Fibroblast of pulmonary artery (primary cell): ENCODE measurements around the gene SELENOW.
"Not testable (repeated sequence)": the region's sequence is repeated elsewhere in the genome, so short reads cannot be mapped to it uniquely, and the experiment has no call there.

Experiments
- DNase-seq: peaks from one replicate; pipeline ENCODE4 v3.0.0-alpha.2; 2010; ENCODE audit warnings: low read depth
- H3K4me3 ChIP-seq: replicated peaks from 2 replicates; pipeline ENCODE4 v1.5.1; 2011; ENCODE audit warnings: low read depth, mild to moderate bottlenecking, control low read depth, low read length, moderate library complexity
- CTCF ChIP-seq: IDR thresholded peaks from 2 replicates; pipeline ENCODE4 v1.5.1; 2011; ENCODE audit warnings: mild to moderate bottlenecking, control low read depth, low read length, inconsistent platforms; ENCODE audit errors: missing control alignments

The SELENOW gene

GRCh38 chr19:47757617-47758442 lies 20.7 kb upstream of the SELENOW start:
- no peak for TF ChIP-seq CTCF
- no peak for DNase-seq
- no peak overlapping the region for H3K4me3 ChIP-seq

- DNase-seq, result no peak
- no peak for TF ChIP-seq CTCF
- no peak overlapping the region for H3K4me3 ChIP-seq
These were observed 20.1 kb upstream of the SELENOW start for GRCh38 chr19:47758443-47758804.

- no peak for TF ChIP-seq CTCF
- DNase-seq, result no peak
- H3K4me3 ChIP-seq, result no peak overlapping the region
These were observed 17.9 kb upstream of the SELENOW start for GRCh38 chr19:47760632-47760999.

GRCh38 chr19:47761566-47761965 lies 16.9 kb upstream of the SELENOW start:
- TF ChIP-seq CTCF, result no peak
- DNase-seq, result no peak
- H3K4me3 ChIP-seq, result no peak overlapping the region

- no peak for TF ChIP-seq CTCF
- no peak overlapping the region for H3K4me3 ChIP-seq
- no peak for DNase-seq
These were observed 16.4 kb upstream of the SELENOW start for GRCh38 chr19:47762151-47762550.

- H3K4me3 ChIP-seq, result no peak overlapping the region
- peak; percentile 44 for DNase-seq
- TF ChIP-seq CTCF, result no peak
These were observed 15.7 kb upstream of the SELENOW start for GRCh38 chr19:47762615-47763308.

- DNase-seq, H3K4me3 ChIP-seq: not testable (repeated sequence)
These were observed 13.8 kb upstream of the SELENOW start for GRCh38 chr19:47764705-47765104.
